Measurements from ENCODE around the gene MTARC2.

- TF ChIP-seq MAX (CRISPR knock-in tag; IDR thresholded peaks at IDR 0.05) (no peak), CTCF (IDR thresholded peaks at IDR 0.05) (no peak), GABPB1 (CRISPR knock-in tag; IDR thresholded peaks at IDR 0.05) (no peak), SP1 (CRISPR knock-in tag; conservative IDR thresholded peaks at IDR 0.05) (no peak), NFE2L1 (CRISPR knock-in tag; IDR thresholded peaks at IDR 0.05) (no peak), PREB (CRISPR knock-in tag; IDR thresholded peaks at IDR 0.05; ENCODE audit: borderline replicate concordance) (no peak), ATF3 (CRISPR knock-in tag; conservative IDR thresholded peaks at IDR 0.05) (no peak), FOXP1 (CRISPR knock-in tag; IDR thresholded peaks at IDR 0.05; ENCODE audit: borderline replicate concordance) (no peak), IRF1 (CRISPR knock-in tag; IDR thresholded peaks at IDR 0.05) (no peak), TP53 (CRISPR knock-in tag; IDR thresholded peaks at IDR 0.05) (no peak), ZNF232 (CRISPR knock-in tag; IDR thresholded peaks at IDR 0.05) (no peak), ETV6 (CRISPR knock-in tag; IDR thresholded peaks at IDR 0.05) (no peak), MXD4 (CRISPR knock-in tag; IDR thresholded peaks at IDR 0.05; ENCODE audit: borderline replicate concordance) (no peak)
Measured at GRCh38 chr1:220759147-220759546, 11.0 kb downstream of the MTARC2 start.
